Colon (tissue), 2 donors: ENCODE results near the gene MSI2.
"Not testable (repeated sequence)": the region's sequence is repeated elsewhere in the genome, so short reads cannot be mapped to it uniquely, and the experiment has no call there.

Experiments used
- FAIRE-seq: peaks from 2 replicates; lab custom pipeline; 2012; peaks lifted over from hg19 to GRCh38; lab: Jason Lieb, UNC
- donor health status: control.
- donor health status: control.

MSI2 gene

DNA sequence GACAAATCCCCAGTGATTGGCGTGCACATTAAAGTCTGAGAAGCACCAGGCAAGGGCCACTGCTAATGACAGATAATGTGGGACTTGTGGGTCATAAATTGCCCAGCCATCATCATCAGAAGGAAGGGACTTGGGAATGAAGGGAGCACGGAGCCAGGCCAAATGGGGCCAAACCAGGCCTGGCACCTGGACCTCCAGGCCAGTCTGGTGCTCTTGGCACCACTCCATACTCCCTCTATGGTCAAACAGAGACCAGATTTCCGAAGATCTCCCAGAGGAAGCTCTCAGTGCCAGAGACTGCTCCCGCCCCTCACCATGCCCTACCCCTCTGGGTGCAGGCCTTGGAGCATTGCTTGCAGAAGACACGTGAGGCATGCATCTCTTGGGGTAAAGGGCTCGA, 346.6 kb downstream of the MSI2 start:
- FAIRE-seq = no peak

DNA sequence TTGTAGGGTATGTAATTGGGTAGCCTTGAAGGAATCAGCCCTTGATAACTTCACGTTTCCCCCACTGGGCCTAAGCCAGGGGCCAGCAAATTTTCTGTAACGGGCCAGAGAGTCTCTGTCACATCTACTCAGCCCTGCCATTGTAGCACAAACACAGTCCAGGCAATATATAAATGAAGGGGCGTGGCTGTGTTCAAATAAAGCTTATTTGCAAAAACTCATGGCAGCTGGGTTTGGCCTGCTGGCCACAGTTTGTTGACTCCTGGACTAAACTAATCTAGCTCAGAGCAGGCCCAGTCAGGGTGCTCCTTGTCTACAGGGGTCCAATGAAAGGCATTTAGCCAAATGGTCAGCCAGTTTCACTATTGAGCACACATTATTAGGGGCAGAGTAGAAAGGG, 347.2 kb downstream of the MSI2 start:
- FAIRE-seq = no peak

DNA sequence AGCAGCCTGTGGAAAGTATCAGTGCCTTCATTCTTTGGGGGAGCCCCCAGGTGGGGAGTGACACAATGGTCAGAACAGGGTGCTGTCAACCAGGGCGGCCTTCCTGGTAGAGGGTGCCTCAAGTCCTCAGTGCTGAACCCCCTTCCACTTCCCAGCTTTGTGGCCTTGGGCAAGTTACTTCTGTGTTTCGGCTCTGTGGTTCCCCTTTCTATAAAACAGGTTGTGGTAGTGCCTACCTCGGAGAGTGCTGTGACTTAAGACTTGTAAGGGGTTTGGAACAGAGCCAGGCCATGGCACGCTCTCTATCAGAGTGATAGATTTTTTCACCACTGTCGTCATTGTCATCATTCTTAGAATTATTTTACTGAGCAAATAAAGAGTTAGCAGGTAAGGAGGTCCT, 347.7 kb downstream of the MSI2 start:
- no peak for FAIRE-seq

DNA sequence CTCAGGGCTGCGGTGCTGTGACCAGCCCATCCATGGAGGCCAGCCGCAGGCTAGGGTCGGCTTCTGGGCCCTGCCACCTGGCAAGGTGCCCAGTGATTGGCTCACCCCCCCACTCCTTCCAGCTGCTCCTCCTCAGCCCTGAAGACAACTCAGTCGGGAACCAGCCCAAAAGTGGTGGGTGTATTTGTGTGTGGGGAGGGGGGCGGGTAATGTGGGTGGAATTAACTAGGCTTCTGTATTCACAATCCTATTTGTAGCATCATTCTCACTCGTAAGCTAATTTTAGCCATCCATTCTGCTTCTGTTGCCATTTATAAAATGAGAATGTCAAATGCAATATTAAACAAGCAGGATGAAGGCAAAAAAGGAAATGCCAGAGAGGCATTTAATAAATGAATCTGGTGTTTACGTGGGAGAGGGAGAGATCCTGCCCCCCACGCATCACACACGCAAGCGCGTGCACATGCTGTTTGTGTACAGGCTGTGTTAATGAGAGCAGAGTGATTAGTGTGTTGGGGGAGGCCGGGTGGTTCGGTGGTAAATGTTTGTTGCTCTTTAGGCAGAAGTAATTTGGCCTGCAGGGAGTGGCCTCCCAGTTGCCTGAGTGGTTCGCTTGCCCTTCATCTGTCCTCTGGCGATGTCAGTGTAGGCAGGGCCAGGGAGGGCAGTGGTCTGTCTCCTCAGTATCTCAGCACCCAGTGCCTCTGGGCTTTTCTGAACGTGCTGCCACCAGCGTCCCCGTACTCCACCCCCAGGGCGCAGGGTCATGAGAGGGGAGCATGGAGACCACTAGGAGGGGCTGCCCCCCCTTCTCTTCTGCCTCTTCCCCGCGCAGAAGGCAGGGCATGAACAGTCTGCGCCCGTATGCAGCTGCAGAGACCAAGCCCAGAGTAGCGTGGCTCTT, 348.7 kb downstream of the MSI2 start:
- FAIRE-seq = no peak

DNA sequence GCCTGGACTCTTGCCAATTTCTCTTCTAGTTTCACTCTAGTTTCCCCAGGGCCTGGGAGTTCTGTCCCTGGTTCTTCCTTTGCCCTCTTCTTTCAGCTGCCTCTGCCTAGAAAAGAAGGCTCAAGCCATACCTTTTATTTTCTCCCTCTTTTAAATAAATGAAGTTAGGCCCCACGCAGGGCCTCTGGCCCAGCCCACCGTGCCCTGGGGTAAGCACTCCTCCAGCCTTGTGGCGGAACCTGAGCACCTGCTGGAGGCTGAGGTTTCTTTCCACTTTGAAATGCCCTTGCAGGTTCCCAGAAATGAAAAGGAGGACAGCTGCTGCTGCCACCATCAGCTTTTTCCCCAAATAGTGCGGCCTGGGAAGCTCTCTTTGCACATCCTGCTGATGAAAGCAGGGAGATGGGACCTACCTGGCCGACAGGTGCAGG, 349.4 kb downstream of the MSI2 start:
- no peak for FAIRE-seq

DNA sequence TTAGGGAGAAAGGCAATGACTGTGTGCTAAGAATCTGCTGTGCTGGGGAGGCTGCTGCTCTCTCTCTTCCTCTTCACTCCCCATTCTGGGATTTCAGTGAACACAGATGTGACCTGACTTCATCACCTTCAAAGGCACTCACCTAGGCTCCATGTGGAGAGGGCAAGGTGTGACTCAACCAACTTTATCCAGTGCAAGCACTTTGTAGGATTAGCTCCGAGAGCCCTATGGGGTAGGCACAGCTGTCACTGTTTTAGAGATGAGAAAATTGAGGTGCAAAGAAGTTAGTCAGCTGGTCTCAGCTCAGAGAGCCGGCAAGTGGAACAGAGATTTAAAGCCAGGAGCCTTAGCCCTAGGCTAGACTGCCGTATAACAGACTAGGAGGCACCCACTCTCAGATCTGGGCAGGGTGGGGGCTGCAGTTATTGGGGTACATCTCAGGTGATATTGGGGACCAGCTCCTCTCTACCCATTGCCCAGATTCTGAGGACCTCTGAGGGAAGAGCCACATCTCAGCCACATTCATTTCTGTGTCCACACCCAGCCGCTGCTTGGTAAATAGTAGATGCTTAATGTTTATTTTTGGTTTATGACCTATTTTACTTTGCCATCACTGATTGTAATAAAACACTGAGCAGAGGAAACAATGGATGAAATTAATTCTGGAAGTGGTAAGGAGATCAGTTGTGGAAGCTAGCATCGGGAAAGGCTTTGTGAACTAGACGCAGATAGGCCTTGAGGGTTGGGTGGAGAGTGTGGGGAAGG, 350.0 kb downstream of the MSI2 start:
- FAIRE-seq = no peak

DNA sequence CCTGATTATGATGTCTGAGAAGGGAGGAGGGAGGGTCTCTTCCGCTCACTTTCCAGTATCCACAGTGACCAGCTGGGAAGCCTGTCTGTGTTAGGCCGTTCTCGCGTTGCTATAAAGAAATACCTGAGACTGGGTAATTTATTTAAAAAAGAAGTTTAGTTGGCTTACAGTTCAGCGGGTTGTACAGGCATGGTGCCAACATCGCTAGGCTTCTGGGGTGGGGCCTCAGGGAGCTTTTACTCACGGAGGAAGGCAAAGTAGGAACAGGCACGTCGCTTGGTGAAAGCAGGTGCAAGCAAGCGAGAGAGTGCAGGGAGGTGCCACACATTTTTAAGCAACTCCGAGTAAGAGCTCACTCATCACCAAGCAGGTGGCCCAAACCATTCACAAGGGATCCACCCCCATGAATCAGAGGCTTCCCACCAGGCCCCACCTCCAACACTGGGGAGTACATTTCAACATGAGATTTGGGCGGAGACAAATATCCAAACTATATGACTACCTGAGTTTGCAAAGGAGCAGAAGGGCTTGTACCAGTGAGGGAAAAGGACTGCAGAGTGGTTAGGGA, 351.3 kb downstream of the MSI2 start:
- no peak for FAIRE-seq

DNA sequence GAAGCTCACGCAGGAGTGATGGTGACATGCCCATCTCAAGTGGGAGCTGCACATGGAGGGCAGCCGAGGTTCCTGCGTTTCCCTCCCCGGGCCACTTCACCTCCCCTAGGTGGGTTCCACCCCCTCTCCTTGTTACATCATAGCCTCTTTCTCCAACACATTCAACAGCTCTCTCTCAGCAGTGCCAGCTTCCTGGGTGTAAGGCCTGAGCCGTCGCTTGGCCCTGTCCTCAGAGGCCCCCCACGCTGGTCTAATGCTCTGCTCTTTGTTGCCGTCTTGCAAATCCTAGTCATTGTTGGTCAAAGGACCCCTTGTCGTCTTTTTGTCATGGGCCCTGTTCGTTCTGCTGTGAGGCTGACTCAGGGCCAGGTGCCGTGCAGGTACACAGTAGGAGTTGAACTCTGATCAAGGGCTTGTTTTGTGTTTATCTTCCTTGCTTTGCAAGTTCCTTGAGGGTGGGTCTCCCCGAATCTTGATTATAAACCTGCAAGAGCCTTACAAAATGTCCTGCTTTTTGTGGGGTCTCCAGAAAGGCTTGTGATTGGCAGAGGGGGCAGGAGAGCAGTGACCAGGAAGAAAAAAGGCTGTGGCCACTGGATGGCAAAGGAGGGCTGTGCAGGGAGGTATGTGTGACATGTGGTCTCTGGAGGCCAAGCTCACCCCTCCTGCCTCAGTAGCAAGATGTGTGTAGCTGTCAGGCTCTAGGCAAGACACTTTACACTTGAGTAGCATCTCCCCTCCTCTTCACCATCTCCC, 352.2 kb downstream of the MSI2 start:
- FAIRE-seq = no peak

DNA sequence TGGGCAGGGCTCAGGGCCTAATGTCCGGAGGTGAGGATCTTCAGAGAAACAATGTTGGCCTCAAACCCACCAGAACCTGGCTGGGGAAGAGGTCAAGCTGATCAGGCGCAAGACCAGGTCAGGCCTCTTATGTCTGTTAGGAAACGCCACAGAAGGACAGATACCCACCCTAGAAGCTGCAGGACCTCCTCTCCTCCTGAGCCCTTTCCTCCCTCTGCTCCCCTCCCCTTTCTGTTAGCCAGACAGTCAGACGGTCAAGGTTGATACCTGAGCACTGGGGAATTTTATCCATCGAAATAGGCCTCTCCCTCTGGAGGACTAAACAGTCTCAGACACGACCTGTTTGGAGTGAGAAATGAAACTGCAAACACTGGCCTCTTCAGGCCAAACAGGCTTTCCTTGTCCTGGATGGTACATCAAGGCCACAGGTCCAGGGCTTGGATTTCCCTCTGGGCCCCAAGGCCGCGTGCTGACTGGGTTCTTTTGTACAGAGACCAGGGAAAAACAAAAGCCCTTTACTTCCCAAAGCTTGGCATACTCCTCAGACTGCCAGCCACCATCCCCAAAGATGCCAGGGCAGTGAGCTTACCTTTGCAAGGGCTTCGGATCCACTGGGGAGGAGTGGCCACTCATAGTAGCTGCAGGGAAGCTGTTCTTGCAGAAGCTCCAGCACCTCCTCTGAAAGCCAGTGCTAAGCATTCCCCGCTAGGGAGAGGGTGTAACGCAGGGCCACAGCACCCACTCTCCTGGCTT, 353.0 kb downstream of the MSI2 start:
- FAIRE-seq = no peak

DNA sequence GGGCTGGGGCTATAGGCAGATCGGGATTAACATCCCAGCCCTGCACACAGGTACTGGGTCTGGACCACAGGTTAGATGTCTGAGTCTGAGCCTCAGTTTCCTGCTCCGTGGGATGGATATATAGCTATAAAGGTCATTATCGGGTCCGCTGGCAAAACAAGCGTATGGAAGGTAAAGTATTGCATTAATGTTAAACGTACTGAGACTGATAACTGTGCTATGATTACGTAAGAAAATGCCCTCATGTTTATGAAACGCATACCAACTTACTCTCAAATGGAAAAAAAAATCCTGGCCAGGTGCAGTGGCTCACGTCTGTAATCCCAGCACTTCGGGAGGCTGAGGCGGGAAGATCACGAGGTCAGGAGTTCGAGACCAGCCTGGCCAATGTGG, 353.6 kb downstream of the MSI2 start:
- no peak for FAIRE-seq

DNA sequence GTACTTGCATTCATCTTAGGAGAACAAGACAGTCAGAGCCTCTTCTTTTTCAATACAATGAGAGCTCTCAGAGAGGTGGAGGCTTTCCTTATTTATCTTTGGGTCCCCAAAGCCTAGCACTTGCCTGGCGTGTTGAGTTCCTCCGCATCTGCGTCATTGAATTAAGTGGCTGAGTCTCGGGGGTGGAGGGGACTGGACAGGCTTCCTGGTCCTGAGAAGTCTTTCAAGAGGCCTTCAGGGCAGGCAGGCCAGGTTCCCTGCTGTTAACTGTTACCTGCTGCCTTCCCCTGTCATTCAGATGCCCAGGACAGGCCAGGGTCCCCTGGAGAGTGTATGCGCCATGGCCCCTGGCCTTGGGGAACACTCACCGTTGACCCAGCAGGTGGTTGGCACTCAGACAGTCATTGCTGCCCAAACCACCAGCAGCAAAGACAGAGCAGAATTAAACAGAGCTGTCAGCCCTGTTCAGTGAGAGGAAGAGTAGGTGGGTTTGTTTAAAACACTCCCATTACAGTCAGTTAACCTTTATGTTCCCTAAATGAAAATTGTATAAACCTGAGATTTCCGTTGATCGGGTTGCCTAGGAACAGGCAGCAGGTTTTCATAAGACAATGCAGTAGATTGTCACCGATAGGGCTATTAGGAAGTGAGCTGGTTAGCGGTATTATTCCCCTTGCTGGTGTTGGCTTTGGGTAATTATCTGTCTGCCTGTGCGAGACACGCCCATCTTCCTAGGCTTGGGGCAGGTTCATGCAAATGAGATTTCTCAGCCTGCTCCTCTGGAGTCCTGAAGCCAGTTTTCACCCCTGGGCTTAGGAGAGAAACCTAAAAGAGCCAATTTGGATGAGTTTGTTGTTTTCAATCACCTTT, 356.1 kb downstream of the MSI2 start:
- no peak for FAIRE-seq

DNA sequence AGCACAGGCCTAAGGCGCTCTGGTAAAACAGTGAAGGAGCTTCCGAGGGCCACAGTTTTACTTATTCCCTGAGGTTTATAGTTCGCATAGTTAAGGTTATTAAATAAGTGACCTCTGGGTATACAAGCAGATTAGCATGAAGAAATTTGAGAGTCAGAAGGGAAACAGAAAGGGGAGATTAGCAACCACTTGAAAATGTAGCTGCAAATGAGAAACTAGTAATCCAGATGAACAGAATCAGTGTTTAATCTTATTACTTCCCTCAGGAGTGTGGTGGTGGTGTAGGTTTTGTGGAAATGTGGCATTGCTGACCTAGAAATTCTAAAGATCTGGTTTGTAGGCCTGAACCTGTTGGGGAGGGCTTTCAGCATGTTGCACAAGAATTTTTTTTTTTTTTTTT, 358.4 kb downstream of the MSI2 start:
- FAIRE-seq = no peak

DNA sequence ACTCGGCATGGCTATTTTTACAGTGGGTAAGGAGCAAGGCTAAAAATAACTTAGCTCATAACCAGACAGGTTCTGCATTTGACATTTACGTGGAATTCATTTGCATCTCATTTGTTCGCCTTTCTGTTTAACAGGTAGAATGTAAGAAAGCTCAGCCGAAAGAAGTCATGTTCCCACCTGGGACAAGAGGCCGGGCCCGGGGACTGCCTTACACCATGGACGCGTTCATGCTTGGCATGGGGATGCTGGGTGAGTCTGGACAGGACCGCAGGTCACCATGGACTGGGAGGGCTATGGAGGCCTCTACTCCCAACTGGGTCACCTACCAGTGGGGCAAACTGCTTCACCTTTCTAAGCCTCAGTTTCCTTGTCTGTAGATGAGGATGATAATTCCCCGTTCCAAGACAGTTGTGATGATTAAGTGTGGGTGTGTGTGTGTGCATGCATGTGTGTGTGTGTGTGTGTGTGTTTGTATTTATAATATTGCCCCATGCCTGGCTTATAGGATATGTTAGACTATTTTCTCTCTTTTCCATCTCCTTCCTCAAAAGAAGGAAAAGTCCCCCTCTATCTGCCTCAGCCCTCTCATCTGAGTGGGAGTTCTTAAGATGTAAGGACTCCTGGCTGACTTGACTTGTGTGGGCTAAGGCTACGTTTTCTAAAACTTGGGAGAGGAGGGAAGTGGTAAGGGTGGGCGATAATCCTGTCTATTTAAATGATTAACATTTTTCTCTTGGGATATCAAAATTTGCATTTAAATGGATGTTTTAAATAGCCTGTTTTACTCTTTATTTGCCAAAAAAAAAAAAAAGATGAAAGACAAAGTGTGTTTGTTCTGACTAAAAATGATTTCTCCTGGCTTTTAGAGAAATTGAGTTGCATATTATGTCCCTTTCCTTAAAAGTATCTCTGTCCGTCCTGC, 359.8 kb downstream of the MSI2 start:
- FAIRE-seq = no peak

DNA sequence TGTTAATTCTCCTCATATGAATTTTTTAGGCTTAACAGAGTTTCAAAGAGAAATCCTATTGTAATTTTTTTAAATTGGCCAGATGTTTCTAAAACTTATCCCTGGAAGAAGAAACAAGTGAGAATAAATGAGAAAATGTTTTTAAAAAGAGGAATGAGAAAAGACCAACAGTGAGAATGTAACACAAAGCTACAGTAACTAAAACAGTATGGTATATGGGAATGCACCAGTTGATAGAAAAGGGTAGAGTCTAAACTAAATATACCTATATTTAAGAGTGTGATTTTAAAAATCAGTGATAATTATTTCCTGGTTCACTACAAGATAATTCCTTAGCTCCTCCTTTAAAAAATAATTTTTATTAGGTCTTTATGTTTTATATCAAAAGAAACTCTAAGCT, 360.9 kb downstream of the MSI2 start:
- no peak for FAIRE-seq

DNA sequence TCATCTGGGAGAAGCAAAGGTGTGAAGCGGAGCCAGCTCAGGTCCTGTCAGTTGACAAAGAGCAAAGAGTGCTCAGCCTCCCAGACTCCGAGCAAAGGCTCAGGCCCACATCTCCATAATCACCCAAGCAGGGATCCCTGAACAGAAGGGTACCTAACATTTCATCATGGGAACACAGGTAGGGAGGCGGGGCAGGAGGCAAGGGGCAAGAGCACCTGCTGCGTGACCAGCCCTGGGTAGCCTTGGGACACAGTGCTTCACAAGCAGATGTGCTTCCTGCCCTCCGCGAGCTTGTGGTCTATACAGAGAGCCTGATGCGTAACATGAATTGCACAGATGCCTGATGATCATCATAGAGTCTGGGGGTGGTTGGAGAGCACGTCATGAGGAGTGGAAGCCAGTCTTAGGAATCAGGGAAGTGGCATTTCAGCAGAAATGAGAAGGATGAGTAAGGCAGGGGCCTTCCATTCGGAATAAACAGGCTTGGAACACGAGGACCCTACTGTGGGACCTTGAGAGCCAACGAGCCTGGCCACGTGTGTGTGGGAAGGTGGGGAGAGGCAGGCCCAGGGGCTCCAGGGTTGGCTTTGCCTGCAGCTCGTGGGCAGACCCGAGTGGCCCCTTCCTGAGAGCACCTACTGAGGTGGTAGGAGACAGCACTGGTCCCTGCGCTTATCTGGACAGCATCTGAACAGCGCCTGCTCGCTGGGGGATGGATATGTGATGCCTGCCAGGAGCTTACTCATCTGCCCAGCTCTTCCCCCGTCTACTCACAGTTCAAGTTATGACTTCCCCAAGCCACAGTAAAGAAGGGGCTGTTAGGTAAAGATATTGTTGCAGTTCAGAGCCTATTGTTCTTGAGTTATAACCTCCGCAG, 363.0 kb downstream of the MSI2 start:
- no peak for FAIRE-seq

DNA sequence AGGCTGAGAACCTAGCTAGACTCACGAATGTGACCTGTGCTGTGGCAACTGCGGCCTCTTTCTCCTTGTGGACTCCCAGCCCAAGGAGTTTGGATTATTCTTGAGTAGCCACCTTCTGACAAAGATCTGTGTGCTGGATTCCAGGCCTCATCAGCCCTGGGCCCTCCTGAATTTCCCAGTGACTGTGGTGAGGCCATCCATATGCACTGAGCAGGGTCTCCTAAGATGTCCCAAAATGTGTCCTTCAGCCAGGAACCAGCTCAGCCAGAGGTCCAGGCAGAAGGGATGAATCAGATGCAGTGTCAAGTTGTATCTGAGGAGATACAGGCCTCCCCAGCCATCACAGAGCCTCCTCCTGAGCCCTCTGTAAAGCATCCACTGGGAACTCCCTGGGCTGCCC, 364.3 kb downstream of the MSI2 start:
- FAIRE-seq = no peak

DNA sequence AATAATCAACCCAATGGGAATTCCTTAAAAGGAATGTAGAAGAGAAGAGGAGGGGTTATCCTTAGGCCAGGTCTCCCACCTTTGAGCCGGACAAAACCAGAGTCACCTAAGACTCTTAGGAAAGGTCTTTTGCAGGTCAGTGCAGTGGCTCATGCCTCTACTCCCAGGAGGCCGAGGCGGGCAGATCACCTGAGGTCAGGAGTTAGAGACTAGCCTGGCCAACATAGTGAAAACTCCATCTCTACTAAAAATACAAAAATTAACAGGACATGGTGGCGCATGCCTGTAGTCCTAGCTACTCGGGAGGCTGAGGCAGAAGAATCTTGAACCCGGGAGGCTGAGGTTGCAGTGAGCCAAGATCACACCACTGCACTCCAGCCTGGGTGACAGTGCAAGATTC, 365.5 kb downstream of the MSI2 start:
- not testable (repeated sequence) for FAIRE-seq

DNA sequence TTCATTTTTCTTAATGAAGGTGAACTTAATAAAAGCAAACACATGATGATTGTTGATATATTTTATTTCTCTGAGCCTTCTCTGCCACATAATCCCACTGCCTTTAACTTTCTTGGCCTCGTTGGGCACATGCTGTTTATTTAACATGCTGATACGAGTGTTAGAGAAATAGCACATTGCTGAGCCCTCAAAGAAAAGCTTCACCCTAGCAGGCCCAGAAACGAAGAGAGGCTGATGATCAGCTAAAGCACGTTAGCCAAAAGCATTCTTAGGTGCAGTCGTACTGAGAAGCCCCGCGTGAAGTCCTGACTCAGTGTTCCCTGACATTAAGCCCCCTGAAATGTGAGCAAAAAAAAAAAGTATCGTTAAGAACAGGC, 366.0 kb downstream of the MSI2 start:
- FAIRE-seq = no peak
